Transverse colon (tissue), 4 donors: ENCODE results near the gene GTF2A2. TPM values are rescaled to one million over a fixed set of nuclear protein-coding genes. Genes with fewer than 3 reads are reported as not detected.

ENCODE experiments used
- DNase-seq: peaks from one replicate; pipeline ENCODE4 v3.0.0-alpha.2; 2019
- H3K27ac ChIP-seq, 4 donors: fragments of 200-600 bp; sonication (generic); 2 replicates each; pipeline ENCODE4 v1.5.1; 2016 to 2018; ENCODE audit warnings: inconsistent platforms in 4 of 4
- H3K27me3 ChIP-seq: fragments of 200-600 bp; sonication (generic); 2 replicates; pipeline ENCODE4 v1.5.1; 2017; ENCODE audit warnings: inconsistent platforms
- H3K36me3 ChIP-seq, 4 donors: fragments of 200-600 bp; sonication (generic); 2 replicates each; pipeline ENCODE4 v1.5.1; 2017 to 2019; ENCODE audit warnings: inconsistent platforms in 4 of 4
- H3K4me1 ChIP-seq, 4 donors: fragments of 200-600 bp; sonication (generic); 2 replicates each; pipeline ENCODE4 v1.5.1; 2017 to 2020; ENCODE audit warnings: inconsistent platforms in 4 of 4
- H3K4me3 ChIP-seq, 4 donors: fragments of 200-600 bp; sonication (generic); 1 replicate in 1 of 4; 2 replicates in 3 of 4; pipeline versions ENCODE4 v1.5.1 to v1.6.1; 2017 to 2019; ENCODE audit warnings: inconsistent platforms in 4 of 4
- H3K9me3 ChIP-seq, 2 donors: fragments of 200-600 bp; sonication (generic); 2 replicates each; pipeline ENCODE4 v1.5.1; 2017 to 2019; ENCODE audit warnings: inconsistent platforms in 2 of 2
- EP300 ChIP-seq: sonication (generic); formaldehyde crosslinking; IDR thresholded peaks from one replicate; pipeline ENCODE4 v1.6.1; 2017; ENCODE audit warnings: antibody characterized with exemption, low read depth
- POLR2A ChIP-seq: fragments of 450-650 bp; IDR thresholded peaks from one replicate; pipeline ENCODE4 v1.6.1; 2016; ENCODE audit warnings: antibody characterized with exemption, mild to moderate bottlenecking, moderate library complexity
- POLR2AphosphoS5 ChIP-seq, 3 donors: sonication (generic); formaldehyde crosslinking; IDR thresholded peaks; one replicate each; pipeline ENCODE4 v1.6.1; 2016; ENCODE audit warnings: antibody characterized with exemption in 3 of 3
- WGBS, 2 donors: methylation state at CpG; one replicate each; pipeline ENCODE4 v1.1.5; 2018; ENCODE audit warnings: low coverage in 1 of 2; 5-methylcytosine and 5-hydroxymethylcytosine counted together
- in situ Hi-C, 4 donors: fragments of 200-750 bp; cut with MboI; loops; one replicate each; pipeline versions ENCODE4 v1.15.0 to v1.15.1; 2017; ENCODE audit warnings: low sequenced_read_pairs in 3 of 4, low pct_ligation_motif_present in 1 of 4, low pct_unique_long_range_greater_than_20kb in 1 of 4
- intact Hi-C: fragments of 100-400 bp; cut with DNase I; formaldehyde crosslinking; loops from one replicate; pipeline ENCODE4 v1.15.1; 2023; ENCODE audit warnings: low total_unique reads
- total RNA-seq, 4 donors: library from RNA; depleted of rRNA; stranded (reverse); fragments of >200 nt; gene quantifications; one replicate each; pipeline ENCODE4 v1.1.0, GENCODE V29; 2016
- TF ChIP-seq, protein P1 (sequence below), 5 experiments: fragments of 200-600 bp in 3 of 5; fragments of 450-650 bp in 2 of 5; sonication (generic) in 3 of 5; IDR thresholded peaks; 1 replicate in 2 of 5; 2 replicates in 3 of 5; pipeline ENCODE4 v1.5.1; 2016 to 2017; ENCODE audit warnings: antibody characterized with exemption in 5 of 5, inconsistent platforms in 3 of 5, mild to moderate bottlenecking in 2 of 5, moderate library complexity in 1 of 5

GTF2A2 gene
- total RNA-seq, 4 donors from 2014 or later: 4.4 to 27.7 (median 17.8) TPM

GRCh38 chr15:59687836-59688235 lies 30.5 kb upstream of the GTF2A2 start:
- TF ChIP-seq EP300 (no peak), POLR2AphosphoS5 (IDR thresholded peaks at IDR 0.05) (peak in 1 of 3 donors; percentile 27), POLR2A (no peak)
- TF ChIP-seq, protein P1, sequence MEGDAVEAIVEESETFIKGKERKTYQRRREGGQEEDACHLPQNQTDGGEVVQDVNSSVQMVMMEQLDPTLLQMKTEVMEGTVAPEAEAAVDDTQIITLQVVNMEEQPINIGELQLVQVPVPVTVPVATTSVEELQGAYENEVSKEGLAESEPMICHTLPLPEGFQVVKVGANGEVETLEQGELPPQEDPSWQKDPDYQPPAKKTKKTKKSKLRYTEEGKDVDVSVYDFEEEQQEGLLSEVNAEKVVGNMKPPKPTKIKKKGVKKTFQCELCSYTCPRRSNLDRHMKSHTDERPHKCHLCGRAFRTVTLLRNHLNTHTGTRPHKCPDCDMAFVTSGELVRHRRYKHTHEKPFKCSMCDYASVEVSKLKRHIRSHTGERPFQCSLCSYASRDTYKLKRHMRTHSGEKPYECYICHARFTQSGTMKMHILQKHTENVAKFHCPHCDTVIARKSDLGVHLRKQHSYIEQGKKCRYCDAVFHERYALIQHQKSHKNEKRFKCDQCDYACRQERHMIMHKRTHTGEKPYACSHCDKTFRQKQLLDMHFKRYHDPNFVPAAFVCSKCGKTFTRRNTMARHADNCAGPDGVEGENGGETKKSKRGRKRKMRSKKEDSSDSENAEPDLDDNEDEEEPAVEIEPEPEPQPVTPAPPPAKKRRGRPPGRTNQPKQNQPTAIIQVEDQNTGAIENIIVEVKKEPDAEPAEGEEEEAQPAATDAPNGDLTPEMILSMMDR (IDR thresholded peaks at IDR 0.05): peak in 1 of 5 experiments; percentile 42
- peak overlapping the region; percentile 79 to 96 (median 86) for H3K4me3 ChIP-seq
- intact Hi-C loops (no loop called here), in situ Hi-C loops (no loop called here)
- H3K27ac ChIP-seq: peak overlapping the region; percentile 99 to 100 (median 100)
- no peaks in the 10 kb centered on the region for H3K9me3 ChIP-seq
- no peaks in the 10 kb centered on the region for H3K27me3 ChIP-seq
- peaks cover 0 to 3% (median 0%) of the 10 kb centered on the region in 4 donors for H3K36me3 ChIP-seq
- no peak for DNase-seq
- 11 to 16% methylated on average over 5 of the region's 5 CpGs for WGBS, 2 donors
- H3K4me1 ChIP-seq: peaks cover 19 to 60% (median 35%) of the 10 kb centered on the region in 4 donors

- in situ Hi-C loops (no loop called here), intact Hi-C loops (no loop called here)
- Histone ChIP-seq H3K4me3 (no peak overlapping the region), H3K27ac (peak overlapping the region; percentile 58 to 100 (median 99)), H3K9me3 (no peaks in the 10 kb centered on the region), H3K4me1 (peaks cover 19 to 60% (median 35%) of the 10 kb centered on the region in 4 donors), H3K27me3 (no peaks in the 10 kb centered on the region), H3K36me3 (peaks cover 0 to 11% (median 3%) of the 10 kb centered on the region in 4 donors)
- DNase-seq: peak; percentile 24
- TF ChIP-seq POLR2A (no peak), POLR2AphosphoS5 (IDR thresholded peaks at IDR 0.05) (no peak), EP300 (no peak)
- TF ChIP-seq, protein P1 (IDR thresholded peaks at IDR 0.05): no peak
- 54 to 62% methylated on average over 6 to 7 of the region's 7 CpGs for WGBS, 2 donors
Measured at GRCh38 chr15:59686389-59686788, 29.1 kb upstream of the GTF2A2 start.

GRCh38 chr15:59685737-59686297 lies 28.5 kb upstream of the GTF2A2 start:
- Histone ChIP-seq H3K27ac (peak overlapping the region; percentile 58 to 100 (median 99)), H3K9me3 (no peaks in the 10 kb centered on the region), H3K4me3 (no peak overlapping the region), H3K4me1 (peaks cover 19 to 54% (median 33%) of the 10 kb centered on the region in 4 donors), H3K36me3 (peaks cover 0 to 17% (median 6%) of the 10 kb centered on the region in 4 donors), H3K27me3 (no peaks in the 10 kb centered on the region)
- in situ Hi-C loops: no loop called here
- DNase-seq: no peak
- TF ChIP-seq EP300: no peak
- TF ChIP-seq POLR2A: no peak
- TF ChIP-seq, protein P1 (IDR thresholded peaks at IDR 0.05): no peak
- no peak for TF ChIP-seq POLR2AphosphoS5 (IDR thresholded peaks at IDR 0.05)
- intact Hi-C loops: no loop called here
- 2 to 14% methylated on average over 1 of the region's 1 CpG for WGBS, 2 donors

DNA sequence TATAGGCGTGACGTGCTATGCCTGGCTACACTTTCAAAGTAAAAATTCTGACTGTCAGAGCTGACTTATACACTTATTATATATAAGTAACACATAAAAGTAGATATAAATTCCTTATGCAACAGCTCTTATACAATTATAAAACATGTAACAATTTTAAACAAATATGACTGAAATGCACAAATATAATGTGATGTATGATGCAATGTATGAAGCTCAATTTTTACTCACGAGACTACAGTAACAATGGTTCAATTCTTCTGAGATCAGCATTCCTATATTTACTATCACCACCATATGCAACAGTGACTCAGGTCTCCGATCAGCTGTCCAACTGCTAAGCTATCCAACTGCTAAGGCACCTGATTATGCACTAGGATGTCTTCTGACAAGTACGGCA lies 23.6 kb upstream of the GTF2A2 start:
- in situ Hi-C loops (no loop called here), intact Hi-C loops (no loop called here)
- 87 to 94% methylated on average over 3 to 4 of the region's 5 CpGs for WGBS, 2 donors
- H3K36me3 ChIP-seq: peaks cover 0 to 65% (median 27%) of the 10 kb centered on the region in 4 donors
- H3K27ac ChIP-seq: no peak overlapping the region
- H3K9me3 ChIP-seq: no peaks in the 10 kb centered on the region
- no peak for DNase-seq
- H3K27me3 ChIP-seq: no peaks in the 10 kb centered on the region
- TF ChIP-seq, protein P1 (IDR thresholded peaks at IDR 0.05): no peak
- TF ChIP-seq EP300: no peak
- H3K4me3 ChIP-seq: no peak overlapping the region
- peaks cover 2 to 22% (median 6%) of the 10 kb centered on the region in 4 donors for H3K4me1 ChIP-seq
